D721Med (cell line): ENCODE measurements around the gene ZBED1.

Experiments
- DNase-seq: peaks from one replicate; pipeline ENCODE4 v3.0.0; 2011; ENCODE audit warnings: low spot score; ENCODE audit not compliant: insufficient read length
- FAIRE-seq: peaks from 2 replicates; lab custom pipeline; 2011; peaks lifted over from hg19 to GRCh38; lab: Jason Lieb, UNC
- CTCF ChIP-seq: IDR thresholded peaks from 2 replicates; pipeline ENCODE4 v1.5.1; 2012; ENCODE audit warnings: mild to moderate bottlenecking, control low read depth; ENCODE audit not compliant: insufficient read depth; ENCODE audit errors: missing control alignments

Gene ZBED1

GRCh38 chrX:2500803-2501558 is at the start of gene ZBED1, which contains the start of gene DHRSX:
Gene ZBED1 (minus strand): TSS chrX:2500976. CDS start chrX:2490719, 10,257 bp downstream.
Gene DHRSX (minus strand): TSS chrX:2500976. CDS start chrX:2500925, 51 bp downstream.
- DNase-seq: no peak
- no peak for FAIRE-seq
- no peak for TF ChIP-seq CTCF

GRCh38 chrX:2549876-2550275 is 49.1 kb upstream of the ZBED1 start:
- no peak for DNase-seq
- TF ChIP-seq CTCF: no peak
- no peak for FAIRE-seq

GRCh38 chrX:2548711-2549423 is 48.1 kb upstream of the ZBED1 start:
- no peak for DNase-seq
- TF ChIP-seq CTCF: no peak
- FAIRE-seq: no peak

GRCh38 chrX:2547736-2548135 is 47.0 kb upstream of the ZBED1 start:
- FAIRE-seq: no peak
- TF ChIP-seq CTCF: no peak
- DNase-seq: no peak

GRCh38 chrX:2546496-2546895 is 45.7 kb upstream of the ZBED1 start:
- no peak for FAIRE-seq
- TF ChIP-seq CTCF: no peak
- no peak for DNase-seq

- no peak for TF ChIP-seq CTCF
- no peak for FAIRE-seq
- DNase-seq: no peak
Measured at GRCh38 chrX:2545144-2545543, 44.4 kb upstream of the ZBED1 start.
